IPS-NIHi7 (cell line): ENCODE measurements around the gene PACRG.

ENCODE experiments used
- DNase-seq: peaks from one replicate; pipeline ENCODE4 v3.0.0; 2012; ENCODE audit warnings: mixed read lengths; ENCODE audit errors: extremely low spot score

Gene PACRG

DNA sequence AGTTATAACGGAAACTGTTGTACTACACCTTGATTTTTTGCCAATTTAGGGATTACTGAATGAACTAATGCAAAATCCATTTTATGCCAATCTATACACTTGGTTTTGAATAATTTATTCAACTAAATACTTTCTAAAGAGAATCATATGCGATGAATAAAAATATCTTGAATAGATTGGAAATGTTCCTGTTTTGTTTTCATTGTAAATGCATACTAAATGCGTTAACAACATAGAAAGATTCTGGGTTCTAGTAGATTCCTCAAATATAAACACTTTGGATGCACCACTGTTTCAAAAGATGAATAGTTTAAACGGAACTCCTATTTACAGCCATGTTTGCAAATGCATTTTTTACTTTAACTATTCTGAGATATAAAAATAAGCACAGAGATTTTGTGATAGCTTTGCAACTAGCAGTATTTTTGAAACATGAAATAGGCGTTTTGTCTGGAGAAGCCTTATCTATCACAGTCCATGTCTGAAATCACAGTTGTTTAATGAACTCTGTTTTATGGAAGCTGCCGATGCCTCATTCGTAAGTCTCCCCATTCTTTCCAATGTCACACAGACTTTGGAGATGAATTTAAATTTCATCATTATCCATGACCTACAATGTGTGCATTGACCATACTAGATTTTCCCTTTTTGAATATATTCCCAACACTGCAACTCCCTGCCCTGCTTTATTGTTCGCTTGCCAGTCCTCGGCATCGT is 409.1 kb downstream of the PACRG start:
- DNase-seq = no peak

DNA sequence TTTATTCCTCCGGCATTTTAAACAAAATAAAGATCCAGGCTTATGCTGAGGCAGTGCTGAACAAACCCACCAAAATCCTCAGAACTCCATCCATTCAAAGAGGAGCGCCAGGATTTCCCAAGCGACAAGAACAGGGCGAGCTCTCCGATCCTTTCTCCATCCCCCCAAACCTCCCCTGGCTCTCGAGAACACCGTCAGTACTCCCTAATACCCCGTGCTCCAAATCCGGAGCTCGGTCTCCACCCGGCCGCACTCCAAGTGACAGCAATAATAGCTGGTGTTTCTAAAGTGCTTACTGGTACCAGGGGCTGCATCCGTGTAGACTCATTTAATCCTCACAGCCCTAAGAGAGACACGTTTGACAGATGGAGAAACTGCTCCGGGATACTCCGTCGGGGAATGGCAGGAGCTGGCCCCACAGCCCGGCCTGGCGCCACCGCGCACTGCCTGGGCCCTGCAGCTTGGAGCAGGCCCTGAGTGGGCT is 409.7 kb downstream of the PACRG start:
- DNase-seq = no peak

DNA sequence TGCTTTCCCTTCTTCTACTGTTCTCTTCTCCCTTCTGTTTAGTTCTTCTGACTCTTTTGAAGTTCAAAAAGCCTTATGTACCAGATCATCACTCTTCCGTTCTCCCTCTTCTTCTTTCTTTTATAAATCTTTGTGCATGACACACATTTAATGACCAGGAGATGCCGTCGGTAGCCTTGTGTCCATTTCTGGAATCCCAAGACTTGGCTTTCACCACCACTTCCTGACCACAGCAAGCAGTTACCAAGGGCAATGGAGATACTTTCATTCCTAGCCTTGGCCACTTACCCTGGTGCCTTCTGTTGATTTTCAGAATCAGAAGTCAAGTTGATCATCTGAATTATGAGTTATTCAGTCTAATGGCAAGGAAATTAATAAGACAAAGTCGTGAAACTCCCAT is 418.3 kb downstream of the PACRG start:
- DNase-seq = no peak

DNA sequence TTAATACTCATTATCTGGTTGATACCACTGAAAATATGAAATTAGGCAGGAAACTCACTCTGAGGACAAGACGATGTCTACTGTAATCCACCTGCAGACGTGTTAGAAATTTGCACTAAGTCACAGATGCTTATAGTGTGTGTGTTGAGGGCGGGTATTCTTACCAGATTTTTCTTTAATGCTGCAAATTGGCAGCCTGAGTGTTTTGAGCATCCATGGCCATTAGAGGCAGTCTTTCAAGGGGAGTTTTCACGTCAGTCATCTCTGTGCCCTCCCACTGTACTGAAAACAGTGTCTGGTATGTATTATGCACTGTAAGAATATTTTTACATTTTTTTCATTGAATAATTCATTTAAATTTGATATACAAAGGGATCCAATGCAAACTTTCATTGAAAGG is 420.2 kb downstream of the PACRG start:
- no peak for DNase-seq

DNA sequence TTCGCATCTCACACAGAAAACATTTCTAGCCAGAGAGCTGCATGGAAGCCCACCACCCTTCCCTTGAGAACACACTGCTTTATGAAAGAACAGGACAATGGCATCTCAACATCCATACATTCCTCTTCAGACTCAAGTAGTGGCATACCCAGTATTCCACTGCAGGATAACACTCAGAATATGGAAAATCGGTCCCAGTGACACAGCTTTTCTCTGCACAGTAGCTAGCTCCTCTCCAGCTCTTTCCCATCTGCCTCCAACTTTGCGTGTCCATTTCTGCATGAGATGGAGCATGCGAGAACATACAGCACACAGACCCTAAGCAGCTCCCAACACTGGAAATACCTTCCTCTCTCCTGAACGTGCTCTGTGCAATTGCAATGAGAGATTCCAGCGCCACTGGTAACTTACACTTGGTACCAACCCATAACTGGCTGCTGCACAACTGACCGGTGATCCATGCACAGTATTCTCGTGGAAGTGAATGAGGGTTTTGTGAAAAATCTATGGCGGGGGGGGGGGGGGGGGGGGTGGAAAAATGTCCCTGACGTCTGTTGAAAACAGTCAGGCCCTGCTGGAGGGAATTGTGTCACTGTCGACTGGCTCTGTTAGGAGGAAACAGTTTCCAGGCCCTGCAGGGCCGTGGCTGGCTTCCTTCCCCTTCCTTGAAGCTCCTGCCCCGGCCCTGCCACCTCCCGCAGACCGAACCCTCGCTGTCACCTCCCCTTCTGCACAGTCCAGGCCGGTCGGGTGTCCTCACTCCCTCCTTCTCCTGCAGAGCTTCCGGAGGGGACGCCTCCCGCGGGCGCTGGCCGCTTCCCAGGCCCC is 420.9 kb downstream of the PACRG start:
- DNase-seq = no peak

DNA sequence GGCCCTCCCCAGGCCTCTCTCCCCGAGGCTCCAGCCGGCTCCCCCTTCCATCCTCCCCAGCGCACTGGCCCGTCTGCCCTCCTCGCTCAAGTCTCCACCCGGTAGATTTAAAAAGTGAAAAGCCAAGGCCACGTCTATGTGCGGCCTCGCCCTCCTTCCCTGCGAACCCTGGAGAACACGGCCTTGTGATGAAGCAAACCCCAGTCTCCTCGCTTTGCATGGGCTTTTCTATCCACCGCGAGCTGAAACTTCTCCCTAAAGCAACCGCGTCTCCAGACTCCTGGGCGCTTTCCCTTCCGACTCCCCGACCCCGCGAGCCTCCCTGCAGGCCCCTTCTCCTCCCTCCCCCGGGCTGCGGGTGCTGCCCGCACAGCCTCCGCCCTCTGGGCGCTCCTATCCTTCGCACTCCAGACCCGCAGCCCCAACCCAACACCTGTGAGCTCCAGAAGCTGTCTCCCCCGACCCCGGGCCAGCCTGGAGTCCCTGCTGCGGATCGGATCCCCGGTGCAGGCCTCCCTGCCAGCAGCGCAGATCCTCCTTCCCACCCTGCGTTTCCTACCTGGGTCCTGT is 421.6 kb downstream of the PACRG start:
- DNase-seq = no peak

DNA sequence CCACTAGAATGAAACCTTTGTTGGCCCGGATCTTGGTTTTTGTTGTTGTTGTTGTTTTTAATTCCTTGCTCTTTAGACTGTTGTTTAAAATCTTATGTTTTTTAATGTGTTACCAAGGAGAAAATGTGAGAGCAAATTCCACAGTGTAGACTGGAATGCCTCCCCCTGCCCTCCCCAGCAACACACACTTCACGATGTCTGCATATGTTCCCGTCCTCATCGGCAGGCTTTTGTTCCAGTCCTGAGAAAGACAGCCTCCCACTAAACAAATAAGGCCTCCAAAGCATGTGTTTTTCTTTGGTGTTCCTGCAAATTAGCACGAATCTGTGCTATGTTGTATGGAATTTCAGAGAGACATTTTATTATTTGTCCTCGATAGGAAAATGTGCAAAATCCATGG is 423.4 kb downstream of the PACRG start:
- DNase-seq = no peak

DNA sequence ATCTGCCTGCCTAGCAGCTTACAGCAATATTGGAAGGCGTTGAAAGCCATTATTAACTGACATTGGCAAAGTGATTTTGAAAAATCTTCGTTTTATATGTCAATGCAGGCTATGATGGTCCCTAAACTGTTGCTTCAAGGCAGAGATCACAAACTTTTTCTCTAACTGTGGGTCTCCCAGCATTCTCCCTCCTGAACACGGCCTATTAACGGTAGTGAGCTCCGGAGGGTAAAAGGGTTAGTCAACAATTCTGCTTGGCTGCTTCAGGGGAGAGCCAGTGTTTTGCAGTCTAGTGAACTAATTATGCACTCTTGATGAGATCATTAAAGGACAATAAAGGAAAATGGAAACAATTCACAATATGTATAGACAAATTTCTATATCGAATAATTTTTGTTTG is 424.9 kb downstream of the PACRG start:
- DNase-seq = no peak

DNA sequence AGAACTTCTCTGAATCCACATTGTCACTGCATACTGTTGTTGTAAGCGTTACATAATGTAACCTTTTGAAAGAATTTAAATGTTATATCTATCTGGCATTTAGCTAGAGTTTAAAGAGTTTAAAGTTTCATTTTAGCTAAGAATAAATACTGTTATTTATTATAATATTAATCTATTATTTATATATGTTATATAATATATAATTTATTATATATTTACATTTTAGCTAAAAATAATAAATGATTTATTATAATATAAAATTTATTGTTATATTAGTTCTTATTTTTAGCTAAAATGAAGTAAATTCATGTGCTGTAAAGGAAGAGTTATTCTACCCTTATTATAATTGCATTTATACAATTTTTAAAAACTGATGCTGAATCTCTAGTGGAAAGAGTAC is 431.3 kb downstream of the PACRG start:
- DNase-seq = no peak

DNA sequence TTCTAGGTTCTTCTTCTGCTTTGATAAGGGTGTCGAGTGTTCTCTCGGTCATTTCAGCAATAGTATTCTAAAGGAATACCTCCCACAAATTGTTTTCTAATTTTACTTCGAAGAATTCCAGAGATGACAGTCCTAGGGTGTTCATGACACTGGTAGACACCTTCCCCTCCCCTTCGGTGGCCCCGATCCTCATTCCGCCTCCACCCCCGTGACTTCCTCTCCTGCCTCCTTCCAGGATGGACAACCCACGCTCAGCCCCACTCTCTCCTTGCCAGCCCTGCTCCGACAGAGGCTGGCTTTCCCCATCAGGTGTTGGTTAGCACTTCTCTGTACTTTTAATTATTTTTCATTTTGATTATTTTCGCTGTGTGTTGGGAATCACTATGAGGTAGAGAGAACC is 431.9 kb downstream of the PACRG start:
- no peak for DNase-seq

DNA sequence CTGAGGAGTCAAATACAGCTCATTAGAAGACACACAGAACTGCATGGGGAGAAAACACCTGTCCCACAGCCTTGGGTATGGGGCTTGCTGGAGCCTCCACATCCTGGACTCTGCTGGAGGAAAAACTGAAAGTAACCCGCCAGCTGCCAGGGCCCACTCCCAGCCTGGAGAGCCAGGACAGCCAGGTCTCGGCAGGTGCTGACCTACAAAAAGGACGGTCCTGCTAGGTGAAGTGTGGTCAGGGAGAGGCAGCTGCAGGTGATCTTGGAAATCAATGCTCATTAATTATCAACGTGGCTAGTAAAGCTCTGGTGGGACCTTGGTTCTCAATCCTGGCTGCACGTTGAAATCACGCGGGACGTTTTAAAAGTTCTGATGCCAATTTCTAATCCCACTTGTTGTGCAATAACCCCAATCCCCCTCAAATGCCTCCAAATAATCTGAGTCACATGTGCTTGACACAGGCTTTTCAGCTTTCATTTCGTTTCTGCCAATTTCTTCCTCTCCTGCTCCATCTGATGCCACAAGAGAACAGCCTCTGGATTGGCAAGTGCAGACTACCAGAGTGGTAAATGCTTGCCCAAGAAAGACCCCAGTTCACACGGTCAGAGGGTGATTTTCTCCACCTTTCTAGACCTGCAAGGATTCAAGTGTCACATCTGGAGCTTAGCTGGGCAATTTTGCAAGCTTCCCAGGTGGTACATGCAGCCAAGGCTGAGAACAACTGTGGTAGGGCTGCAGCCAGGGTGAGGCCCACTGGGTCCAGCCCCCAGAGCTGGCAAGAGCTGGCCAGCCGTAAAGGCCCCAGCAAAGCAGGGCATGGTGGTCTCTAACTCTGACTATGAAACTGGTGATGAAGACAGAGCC is 434.5 kb downstream of the PACRG start:
- DNase-seq = no peak

DNA sequence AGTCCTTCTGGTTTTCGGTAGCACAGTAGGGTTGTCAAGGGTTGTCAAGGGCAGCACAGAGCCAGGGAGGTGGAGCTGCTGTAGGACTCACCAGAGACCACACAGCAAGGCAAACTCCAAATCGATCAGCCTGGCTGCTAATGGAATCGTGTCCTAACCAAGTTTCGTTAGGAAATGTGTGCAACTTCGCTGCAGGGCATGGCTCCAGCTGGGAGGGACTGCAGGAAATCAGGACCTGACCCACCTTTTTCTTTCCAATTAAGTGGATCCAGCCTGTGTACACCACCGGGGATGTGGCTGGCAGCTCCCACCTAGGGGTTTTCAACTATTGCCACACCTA is 435.1 kb downstream of the PACRG start:
- DNase-seq = no peak

DNA sequence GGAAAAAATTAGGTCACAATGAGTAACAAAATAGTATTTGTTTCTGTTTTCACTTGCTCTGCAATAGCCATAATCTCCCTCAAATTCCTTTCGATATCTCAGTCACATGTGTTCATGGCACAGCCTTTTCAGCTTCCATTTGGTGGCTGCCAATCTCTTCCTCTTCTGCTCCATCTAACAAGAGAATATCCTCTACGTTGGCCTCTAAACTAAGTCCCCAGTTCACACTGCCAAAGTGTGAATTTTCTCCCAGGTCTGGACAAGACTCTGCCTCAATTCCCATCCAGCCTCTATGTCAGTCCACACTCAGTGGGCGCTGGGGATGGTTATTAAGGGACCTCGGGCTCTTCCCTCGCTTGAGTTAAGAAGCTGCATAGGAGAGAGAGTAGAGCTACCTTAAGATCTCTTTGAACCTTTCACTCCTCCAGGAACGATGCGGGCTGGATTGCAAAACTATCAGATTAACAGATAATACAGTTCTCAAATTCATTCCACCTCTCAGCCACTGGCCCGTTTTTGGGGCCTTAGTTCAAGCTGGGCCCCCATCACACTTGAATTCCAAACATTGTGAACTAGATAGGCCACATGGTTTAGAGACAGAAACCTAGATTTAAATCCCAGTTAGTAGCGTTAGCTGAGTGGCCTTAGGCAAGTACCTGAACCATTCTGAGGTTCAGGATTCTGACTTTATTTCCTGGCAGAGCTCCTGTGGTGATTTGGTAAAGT is 436.6 kb downstream of the PACRG start:
- DNase-seq = no peak

DNA sequence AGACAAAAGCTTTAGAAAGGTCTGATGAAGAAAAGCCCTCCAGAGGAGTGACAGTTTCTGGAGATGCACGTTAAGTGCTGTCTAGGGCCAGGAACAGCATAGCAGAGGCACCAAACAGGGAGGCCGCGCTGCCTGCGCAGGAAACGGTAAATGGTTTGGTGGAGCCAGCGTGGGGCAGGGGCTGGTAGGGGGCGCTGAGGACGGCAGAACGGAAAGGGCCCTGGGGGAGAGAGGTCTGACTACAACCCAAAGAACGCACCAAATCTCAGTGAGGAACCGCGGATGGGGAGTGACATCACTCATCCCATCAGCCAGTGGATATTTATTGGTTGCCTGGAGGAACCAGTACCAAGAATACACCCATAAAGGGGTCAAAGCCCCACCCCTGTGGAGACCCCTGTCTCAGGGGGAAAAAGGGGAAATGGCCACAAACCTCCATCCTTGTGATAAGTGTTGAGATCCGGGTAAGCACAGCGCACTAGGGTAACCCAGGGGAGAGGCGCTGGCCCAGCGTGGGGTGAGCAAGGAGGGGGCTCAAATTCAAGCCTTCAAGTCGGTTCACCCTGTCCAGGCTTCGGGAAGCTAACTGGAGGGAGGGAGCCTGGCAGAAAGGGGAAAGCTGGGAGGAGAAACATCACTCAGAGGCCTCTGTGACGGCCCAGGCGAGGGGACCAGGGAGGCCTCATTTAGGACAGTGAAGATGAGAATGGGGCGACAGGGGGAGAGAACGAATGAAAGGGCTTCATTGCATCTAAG is 437.6 kb downstream of the PACRG start:
- DNase-seq = no peak

DNA sequence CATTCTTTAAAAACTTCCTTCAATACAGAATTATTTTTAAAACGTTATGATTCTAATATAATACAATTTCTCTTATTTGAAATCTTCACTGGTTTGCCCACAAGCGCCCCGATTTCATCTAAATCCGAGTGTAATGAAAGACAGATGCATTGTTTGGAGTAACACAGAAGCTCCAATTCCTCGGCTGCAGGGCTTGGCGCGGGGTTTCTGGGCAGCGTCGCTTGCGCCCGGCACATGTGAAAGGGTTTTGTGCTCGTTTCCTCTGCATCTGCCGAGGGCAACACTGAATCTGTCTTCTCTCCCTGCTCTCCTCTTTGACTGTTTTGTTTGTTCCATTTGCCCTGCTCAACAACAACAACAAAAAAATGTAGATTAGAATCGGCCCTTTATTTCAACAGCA is 438.1 kb downstream of the PACRG start:
- no peak for DNase-seq

DNA sequence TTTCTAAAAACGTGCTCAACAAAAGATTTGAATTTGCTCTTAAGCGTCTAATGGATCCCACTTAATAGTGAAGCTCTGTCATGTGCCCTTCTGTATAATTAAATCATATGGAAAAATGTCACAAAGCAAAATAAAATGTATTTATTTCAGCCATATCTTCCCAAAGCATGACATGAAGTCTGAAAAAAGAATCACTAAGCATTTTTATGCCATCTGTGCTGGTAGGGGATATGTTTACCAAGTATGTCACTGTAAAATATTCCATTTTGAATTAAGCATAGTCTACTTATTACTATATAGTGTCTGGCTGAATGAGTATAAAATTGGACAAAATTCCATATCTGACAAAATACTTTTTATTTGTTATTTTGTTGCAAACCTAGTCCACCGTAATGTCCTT is 438.7 kb downstream of the PACRG start:
- DNase-seq = no peak

DNA sequence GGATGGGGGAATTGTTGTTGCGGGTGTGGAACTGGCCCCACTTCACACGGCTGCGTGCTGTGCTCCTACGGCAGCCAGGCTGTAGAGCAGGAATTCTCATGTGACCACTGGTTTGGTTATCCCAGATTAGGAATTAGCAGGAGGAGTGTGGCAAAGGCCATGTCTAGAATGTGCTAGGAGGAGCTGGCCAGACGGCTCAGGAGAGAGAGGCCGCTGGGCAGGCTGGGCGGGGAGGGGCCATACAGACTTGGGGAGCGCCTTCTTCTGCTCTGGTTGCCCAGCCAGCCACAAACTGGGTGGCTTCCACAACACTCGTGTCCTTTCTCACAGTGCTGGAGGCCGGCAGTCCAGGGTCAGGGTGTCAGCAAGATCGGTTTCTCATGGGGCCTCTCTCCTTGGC is 441.7 kb downstream of the PACRG start:
- no peak for DNase-seq

DNA sequence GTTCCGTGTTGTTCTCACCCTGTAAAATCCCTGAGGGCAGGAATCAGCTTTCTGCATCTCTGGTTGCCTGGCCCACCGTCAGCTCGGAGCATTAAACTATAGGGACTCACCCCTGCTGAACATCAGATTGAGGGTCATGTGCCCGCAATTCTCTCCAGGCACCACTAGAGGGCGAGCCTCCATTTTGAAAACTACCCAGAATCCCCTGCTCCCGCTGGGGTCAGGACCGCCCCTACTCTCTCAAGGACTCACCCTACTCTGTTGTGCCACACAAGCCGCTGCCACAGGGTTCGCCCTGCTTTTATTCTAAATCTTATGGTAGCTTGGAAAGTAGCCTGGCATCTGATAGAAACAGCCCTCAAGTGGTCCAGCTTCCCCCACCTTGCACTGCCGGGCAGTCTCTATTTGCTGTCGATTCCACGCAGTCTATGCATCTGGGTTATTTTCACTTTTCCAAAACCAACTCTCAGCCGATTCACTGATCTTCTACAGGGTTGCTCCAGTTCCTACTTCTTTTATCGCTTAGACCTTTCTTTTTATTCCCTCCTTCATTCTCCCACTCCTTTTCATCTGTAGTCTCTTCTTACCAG is 442.6 kb downstream of the PACRG start:
- DNase-seq = peak; percentile 69

DNA sequence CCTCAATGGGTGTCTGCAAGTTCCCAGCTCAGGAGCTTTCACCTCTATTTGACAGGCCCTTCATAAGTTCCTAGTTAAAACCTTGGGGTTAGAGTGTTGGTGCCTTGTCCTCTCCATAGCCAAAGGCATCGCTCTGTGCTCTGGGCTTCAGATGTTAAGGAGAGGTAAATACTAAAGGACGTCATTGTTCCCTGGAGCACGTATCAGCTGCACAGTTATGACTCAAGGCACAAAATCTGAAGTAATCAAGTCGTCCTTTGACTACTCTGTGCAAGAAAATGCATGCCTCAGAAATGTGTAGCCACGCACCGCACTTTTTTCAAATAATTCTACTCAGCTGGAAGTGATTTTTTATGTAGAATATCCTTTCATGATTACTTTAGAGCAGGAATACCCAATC is 446.0 kb downstream of the PACRG start:
- no peak for DNase-seq

DNA sequence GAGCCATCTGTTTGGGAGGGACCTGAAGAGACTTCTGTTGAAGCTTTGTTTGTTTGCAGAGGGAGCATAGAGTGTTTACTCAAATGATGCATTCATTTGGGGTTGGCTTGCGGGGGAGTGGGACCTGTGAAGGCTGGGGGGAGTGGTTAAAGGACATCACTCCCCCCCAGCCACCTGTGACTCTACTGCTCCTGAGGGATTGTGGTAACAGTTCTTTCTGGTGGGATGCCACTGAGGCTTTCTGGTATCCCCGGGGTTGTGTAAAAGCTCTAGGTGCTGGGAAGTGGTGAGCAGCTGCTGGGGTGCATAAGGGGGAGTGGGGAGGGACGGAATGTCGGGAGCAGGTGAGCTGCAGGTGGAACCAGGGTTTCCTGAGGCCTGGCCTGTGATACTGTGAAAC is 447.5 kb downstream of the PACRG start:
- DNase-seq = no peak
